A549 (cell line): ENCODE results near the gene ANKRD39. TPM values are rescaled to one million over a fixed set of nuclear protein-coding genes. Genes with fewer than 3 reads are reported as not detected.
A peak's percentile ranks its signal among the peaks of the same experiment; 100 is the strongest.

Experiments used
- ATAC-seq, 2 experiments: fragments of 200-7000 bp in 1 of 2; fragments of >200 bp in 1 of 2; cut with Nextera tagmentation in 1 of 2; cut with Tn5 transposase in 1 of 2; 3 replicates each; pipeline versions ENCODE4 v1.8.0 to v1.9.1; 2018 to 2020; ENCODE audit warnings: mild to moderate bottlenecking in 1 of 2, moderate library complexity in 1 of 2
- CTCF ChIA-PET: fragments of 300-600 bp; sonication (Branson Sonifier 250); formaldehyde crosslinking; extraction: SDS; loops from one replicate; lab custom pipeline; 2021; ENCODE audit warnings: antibody characterized with exemption, inconsistent platforms; lab: Yijun Ruan, JAX
- POLR2A ChIA-PET: fragments of 350-600 bp; formaldehyde crosslinking; extraction: SDS; loops from one replicate; lab custom pipeline; 2021; ENCODE audit warnings: antibody characterized with exemption, inconsistent platforms; lab: Yijun Ruan, JAX
- DNase-seq, 2 experiments: peaks; one replicate each; pipeline versions ENCODE4 v3.0.0 to v3.0.0-alpha.2; 2011 to 2016; ENCODE audit warnings: low read depth in 1 of 2, low spot score in 1 of 2
- FAIRE-seq: peaks from 2 replicates; lab custom pipeline; 2011; peaks lifted over from hg19 to GRCh38; lab: Jason Lieb, UNC
- H3K27ac ChIP-seq, 2 experiments: fragments of >200 bp; sonication (Bioruptor Twin); formaldehyde crosslinking; 3 replicates each; pipeline ENCODE4 v1.5.1; 2016 to 2017
- H3K4me1 ChIP-seq: fragments of >200 bp; sonication (Bioruptor Twin); formaldehyde crosslinking; 3 replicates; pipeline ENCODE4 v1.6.1; 2016
- H3K4me2 ChIP-seq: fragments of >200 bp; sonication (Bioruptor Twin); formaldehyde crosslinking; 3 replicates; pipeline ENCODE4 v1.6.1; 2016
- H3K4me3 ChIP-seq: fragments of >200 bp; sonication (Bioruptor Twin); formaldehyde crosslinking; 3 replicates; pipeline ENCODE4 v1.5.1; 2016
- H3K9me3 ChIP-seq: fragments of >200 bp; sonication (Bioruptor Twin); formaldehyde crosslinking; 3 replicates; pipeline ENCODE4 v1.6.1; 2016
- BCL3 ChIP-seq: fragments of >200 bp; sonication (Bioruptor Twin); formaldehyde crosslinking; IDR thresholded peaks from 3 replicates; pipeline ENCODE4 v1.6.1; 2016
- CEBPB ChIP-seq, 2 experiments: fragments of >200 bp in 1 of 2; sonication (Bioruptor Twin) in 1 of 2; formaldehyde crosslinking in 1 of 2; IDR thresholded peaks; 2 replicates each; pipeline ENCODE4 v1.6.1; 2012 to 2016
- ELK1 ChIP-seq: fragments of 150-350 bp; IDR thresholded peaks from 2 replicates; pipeline ENCODE4 v1.6.1; 2014; ENCODE audit warnings: low read depth, mild to moderate bottlenecking, low read length
- FOXS1 ChIP-seq: fragments of 250-450 bp; sonication (Bioruptor Pico); IDR thresholded peaks from 2 replicates; pipeline ENCODE4 v1.5.0; 2020; ENCODE audit warnings: mild to moderate bottlenecking, moderate library complexity
- HMGXB4 ChIP-seq: fragments of 250-450 bp; sonication (Bioruptor Pico); IDR thresholded peaks from 2 replicates; pipeline ENCODE4 v1.5.0; 2021; ENCODE audit warnings: mild to moderate bottlenecking, moderate library complexity, borderline replicate concordance
- HOXB5 ChIP-seq: fragments of 250-450 bp; sonication (Bioruptor Pico); IDR thresholded peaks from 2 replicates; pipeline ENCODE4 v1.5.0; 2020; ENCODE audit warnings: mild to moderate bottlenecking, moderate library complexity
- KDM5A ChIP-seq: fragments of 200-600 bp; sonication (generic); IDR thresholded peaks from 2 replicates; pipeline ENCODE4 v1.6.1; 2016; ENCODE audit warnings: antibody characterized with exemption, mild to moderate bottlenecking
- MAFK ChIP-seq: fragments of 450-650 bp; IDR thresholded peaks from 2 replicates; pipeline ENCODE4 v1.6.1; 2014; ENCODE audit not compliant: partially characterized antibody
- PBX3 ChIP-seq: IDR thresholded peaks from 2 replicates; pipeline ENCODE4 v1.6.1; 2012
- POLR2A ChIP-seq: IDR thresholded peaks from 2 replicates; pipeline ENCODE4 v1.6.1; 2012; ENCODE audit warnings: mild to moderate bottlenecking, low read length
- RFX5 ChIP-seq: fragments of 450-650 bp; IDR thresholded peaks from 2 replicates; pipeline ENCODE4 v1.7.1; 2014; ENCODE audit warnings: antibody characterized with exemption, mild to moderate bottlenecking, moderate library complexity
- TFCP2L1 ChIP-seq: fragments of 250-450 bp; sonication (Bioruptor Pico); IDR thresholded peaks from 2 replicates; pipeline ENCODE4 v1.5.0; 2021; ENCODE audit warnings: mild to moderate bottlenecking
- WGBS: methylation state at CpG from one replicate; pipeline ENCODE4 v1.1.6; 2017; ENCODE audit errors: missing lambda C conversion rate; 5-methylcytosine and 5-hydroxymethylcytosine counted together
- polyA plus RNA-seq, 4 experiments: library from polyadenylated mRNA; depleted of rRNA in 3 of 4; stranded (reverse); fragments of >200 nt; fragmentation: RNase III in 1 of 4; extraction: RNeasy Plus Mini Kit Qiagen cat#74134 plus additional on column Dnase treatment in 1 of 4; gene quantifications; 2 replicates in 3 of 4; 3 replicates in 1 of 4; pipeline ENCODE4 v1.2.3, GENCODE V29; 2011 to 2017
- TF ChIP-seq, protein P1 (sequence below): fragments of >200 bp; sonication (Bioruptor Twin); formaldehyde crosslinking; IDR thresholded peaks from 3 replicates; pipeline ENCODE4 v1.5.1; 2016

The ANKRD39 gene
- polyA plus RNA-seq, 2 of the 4 experiments (the other 2 are of a cell fraction): 6.3 to 16.4 TPM

GRCh38 chr2:96872591-96873349 is 15.0 kb upstream of the ANKRD39 start (continued):
- no peak for TF ChIP-seq PBX3
- TF ChIP-seq, all 56 proteins: peak for 0

DNA sequence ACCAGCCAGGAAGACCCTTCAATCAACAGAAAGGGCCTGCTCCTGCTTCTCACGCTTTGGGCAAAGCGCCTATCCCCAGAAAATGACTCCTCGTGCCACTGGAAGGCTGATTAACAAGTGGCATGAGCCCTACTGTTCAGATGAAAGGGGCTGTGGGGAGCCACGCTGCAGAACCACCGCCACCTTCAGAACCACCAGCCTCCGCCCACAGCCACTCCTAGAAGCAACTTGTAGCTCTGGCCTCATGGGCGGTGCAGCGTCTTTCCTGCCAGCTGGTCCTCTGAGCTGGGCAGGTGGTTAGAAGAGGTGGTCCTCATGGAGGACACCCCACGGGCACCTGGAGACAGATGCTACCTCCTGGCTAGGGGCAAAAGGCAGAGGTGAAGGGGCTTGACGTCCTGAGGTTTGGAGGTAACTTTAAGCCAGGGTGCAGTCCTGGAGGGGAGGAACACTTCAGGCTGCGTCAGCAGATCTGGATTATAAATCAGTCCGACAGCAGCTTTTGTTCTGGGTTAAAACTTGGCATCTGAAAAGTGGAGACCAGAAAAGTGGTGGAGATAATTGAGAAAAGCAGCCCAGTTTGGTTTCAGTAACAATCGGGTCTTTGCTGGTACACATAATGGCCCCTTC is 12.9 kb upstream of the ANKRD39 start:
- 64% methylated on average over 13 of the region's 13 CpGs for WGBS
- Histone ChIP-seq H3K27ac (peak overlapping the region; percentile 99 to 100; a peak in 5 of 6 replicates), H3K4me3 (peak overlapping the region; percentile 100; the same call in 2 of the 3 replicates), H3K4me2 (peak overlapping the region; percentile 90), H3K9me3 (no peaks in the 10 kb centered on the region), H3K4me1 (peaks cover 13% of the 10 kb centered on the region)
- FAIRE-seq (no peak), ATAC-seq (no peak), DNase-seq (peak in 1 of 2 experiments; percentile 31)
- ChIA-PET POLR2A (no interaction called here), CTCF (interaction anchor here (0.8 to 3.3 kb wide), 5 partner anchors 9 to 80 kb away, joined by 3 to 13 read pairs (median 4); partner anchors contain the start of gene ANKRD39)
- TF ChIP-seq KDM5A (no peak), CEBPB (IDR thresholded peaks at IDR 0.05) (no peak), MAFK (peak; percentile 51), RFX5 (no peak)

- ChIA-PET CTCF (interaction anchor here (0.8 to 4.2 kb wide), 10 partner anchors 9 to 92 kb away, joined by 3 to 54 read pairs (median 8); partner anchors contain the start of gene ANKRD39), POLR2A (interaction anchor here (0.6 kb wide), 1 partner anchor 15 kb away, joined by 3 read pairs; no protein-coding TSS in a partner anchor)
- TF ChIP-seq HMGXB4 (CRISPR knock-in tag) (no peak), BCL3 (0 out of 3 replicates have a peak, but pooled peaks have one; percentile 18), HOXB5 (CRISPR knock-in tag) (no peak), ELK1 (no peak), TFCP2L1 (no peak), POLR2A (peak; percentile 40; the same call in 1 of the 2 replicates), FOXS1 (CRISPR knock-in tag) (no peak)
- TF ChIP-seq, protein P1, sequence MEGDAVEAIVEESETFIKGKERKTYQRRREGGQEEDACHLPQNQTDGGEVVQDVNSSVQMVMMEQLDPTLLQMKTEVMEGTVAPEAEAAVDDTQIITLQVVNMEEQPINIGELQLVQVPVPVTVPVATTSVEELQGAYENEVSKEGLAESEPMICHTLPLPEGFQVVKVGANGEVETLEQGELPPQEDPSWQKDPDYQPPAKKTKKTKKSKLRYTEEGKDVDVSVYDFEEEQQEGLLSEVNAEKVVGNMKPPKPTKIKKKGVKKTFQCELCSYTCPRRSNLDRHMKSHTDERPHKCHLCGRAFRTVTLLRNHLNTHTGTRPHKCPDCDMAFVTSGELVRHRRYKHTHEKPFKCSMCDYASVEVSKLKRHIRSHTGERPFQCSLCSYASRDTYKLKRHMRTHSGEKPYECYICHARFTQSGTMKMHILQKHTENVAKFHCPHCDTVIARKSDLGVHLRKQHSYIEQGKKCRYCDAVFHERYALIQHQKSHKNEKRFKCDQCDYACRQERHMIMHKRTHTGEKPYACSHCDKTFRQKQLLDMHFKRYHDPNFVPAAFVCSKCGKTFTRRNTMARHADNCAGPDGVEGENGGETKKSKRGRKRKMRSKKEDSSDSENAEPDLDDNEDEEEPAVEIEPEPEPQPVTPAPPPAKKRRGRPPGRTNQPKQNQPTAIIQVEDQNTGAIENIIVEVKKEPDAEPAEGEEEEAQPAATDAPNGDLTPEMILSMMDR: no peak
- peaks cover 13% of the 10 kb centered on the region for H3K4me1 ChIP-seq
- H3K9me3 ChIP-seq: no peaks in the 10 kb centered on the region
- H3K4me2 ChIP-seq: peak within 1 kb of the TSS; percentile 90
- DNase-seq (peak; percentile 30 to 32), FAIRE-seq (no peak), ATAC-seq (peak; percentile 39 to 48)
- peak within 1 kb of the TSS; percentile 100 for H3K4me3 ChIP-seq
- peak within 1 kb of the TSS; percentile 99 to 100 for H3K27ac ChIP-seq
- 44% methylated on average over 7 of the region's 93 CpGs for WGBS
These were observed 12.2 kb upstream of the ANKRD39 start, which contains the start of gene SEMA4C for GRCh38 chr2:96869822-96870625. TSS of gene SEMA4C (minus strand) at chr2:96870080. CDS start at chr2:96867886, 2,194 bp downstream.
